Esophagus mucosa (tissue), 1 donor: Measurements from ENCODE around the gene SORT1. TPM values are rescaled to one million over a fixed set of nuclear protein-coding genes. Genes with fewer than 3 reads are reported as not detected.
"Not testable (repeated sequence)": the region's sequence is repeated elsewhere in the genome, so short reads cannot be mapped to it uniquely, and the experiment has no call there.

Experiments used
- ATAC-seq: fragments of 200-7000 bp; cut with Tn5 transposase; one replicate; pipeline ENCODE4 v1.9.1; 2020
- total RNA-seq: library from RNA; stranded (reverse); gene quantifications from one replicate; pipeline ENCODE4 v1.2.4, GENCODE V29; 2023
- donor health status: DM: yes; HTN: yes; CAD: no.

SORT1 gene
- total RNA-seq, 1 donor from 2014 or later, result 60.6 TPM

DNA sequence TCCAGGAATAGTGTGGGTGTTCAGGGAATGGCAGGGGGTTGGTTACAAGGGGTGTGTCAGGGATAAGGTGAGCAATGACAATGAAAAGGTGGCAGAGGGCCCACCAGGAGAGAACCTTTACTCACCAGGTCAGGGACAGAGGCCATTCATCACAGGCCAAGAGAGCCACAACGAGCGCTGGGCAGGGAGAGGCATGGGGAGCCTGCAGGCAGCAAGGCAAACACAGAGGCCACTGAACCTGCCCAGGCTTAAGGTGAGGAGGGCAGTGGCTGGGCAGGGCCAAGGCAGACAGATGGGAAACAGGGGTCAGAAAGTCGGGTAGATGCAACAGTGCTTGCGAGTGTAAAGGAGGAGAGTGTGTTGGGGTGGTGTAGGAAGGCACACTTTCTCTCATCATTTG is 62.6 kb downstream of the SORT1 start:
- no peak for ATAC-seq

DNA sequence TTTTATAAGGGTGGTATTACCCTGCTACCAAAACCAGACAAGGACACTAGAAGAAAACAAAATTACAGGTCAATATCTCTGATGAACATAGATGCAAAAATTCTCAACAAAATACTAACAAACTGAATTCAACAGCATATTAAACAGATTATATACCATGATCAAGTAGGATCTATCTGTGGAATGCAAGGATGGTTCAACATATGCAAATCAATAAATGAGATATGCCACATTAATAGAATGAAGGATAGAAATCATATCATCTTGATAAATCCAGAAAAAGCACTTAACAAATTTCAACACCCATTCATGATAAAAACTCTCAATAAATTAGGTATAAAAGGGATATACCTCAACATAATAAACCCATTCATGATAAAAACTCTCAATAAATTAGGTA is 66.6 kb downstream of the SORT1 start:
- ATAC-seq, result no peak

DNA sequence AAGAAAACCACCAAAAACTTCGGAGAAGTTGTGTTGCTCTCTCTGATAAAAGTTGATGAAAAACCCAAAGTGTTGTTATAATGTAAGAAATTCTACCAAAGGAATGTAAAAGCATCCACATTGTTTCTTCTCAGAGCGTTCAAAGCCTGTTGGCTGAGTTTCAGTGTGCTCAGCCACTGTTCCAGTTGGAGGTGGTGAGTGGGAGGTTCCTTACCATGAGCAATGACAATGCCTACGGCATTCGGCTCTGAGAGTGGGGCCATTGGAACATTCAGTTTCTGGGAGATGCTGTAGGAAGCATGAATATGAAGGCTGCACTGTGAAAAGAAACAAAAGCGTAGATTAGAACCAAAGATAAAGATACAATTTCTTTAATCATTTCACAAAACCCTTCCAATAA is 70.4 kb downstream of the SORT1 start:
- ATAC-seq, result no peak

DNA sequence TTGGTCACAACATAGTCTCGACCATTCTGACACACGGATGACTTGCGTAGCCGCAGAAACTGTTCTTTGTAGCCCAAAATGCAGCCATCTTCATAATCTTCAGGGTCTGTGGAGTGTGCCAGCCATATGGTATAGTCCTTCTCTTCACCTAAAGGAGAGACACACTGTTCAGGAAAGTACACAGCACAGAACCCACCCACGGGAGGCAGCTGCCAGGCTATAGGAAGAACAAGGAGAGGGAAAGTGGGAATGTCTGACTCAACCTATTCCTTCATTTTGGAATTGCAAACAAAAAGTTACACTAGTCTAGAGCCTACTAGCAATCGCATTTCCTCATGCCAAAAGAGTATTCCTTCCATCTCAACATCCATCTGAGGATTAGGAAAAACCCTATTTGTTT is 74.7 kb downstream of the SORT1 start:
- no peak for ATAC-seq

DNA sequence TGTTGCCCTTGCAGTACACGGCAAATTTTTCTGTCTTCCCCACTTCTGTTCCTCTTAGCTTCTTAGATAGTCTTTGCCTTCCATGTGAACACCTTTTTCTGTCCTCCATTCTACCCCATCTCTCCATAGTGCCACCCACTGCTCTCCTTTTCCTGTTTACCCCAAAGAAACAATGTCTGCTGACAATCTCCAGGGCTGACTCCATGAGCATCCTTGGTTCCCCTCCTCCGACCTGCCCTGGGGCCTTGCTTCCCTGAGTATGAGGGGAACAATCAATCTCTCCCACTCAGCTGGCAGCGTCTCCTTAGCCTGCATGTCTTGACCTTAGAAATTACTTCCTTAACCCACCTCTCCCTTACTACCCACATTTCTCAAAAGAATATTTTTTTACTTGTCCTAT is 78.6 kb downstream of the SORT1 start:
- no peak for ATAC-seq

DNA sequence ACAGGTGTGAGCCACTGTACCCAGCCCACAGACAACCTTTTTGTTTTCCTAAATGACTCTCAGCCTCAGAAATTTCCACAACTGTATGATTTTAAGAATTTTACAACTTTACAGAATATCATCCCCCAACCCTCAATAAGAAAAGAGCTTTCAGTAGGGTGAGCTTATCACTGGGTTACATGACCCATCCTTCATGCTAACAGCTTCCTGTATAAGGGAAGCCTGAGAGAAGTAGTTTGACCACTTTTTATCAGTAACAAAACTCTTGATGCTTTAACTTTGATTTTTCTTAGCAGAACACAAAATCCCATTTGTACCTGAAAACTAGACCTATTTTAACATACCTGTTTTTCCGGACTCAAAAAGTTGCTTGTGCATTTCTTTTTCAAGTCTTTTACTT is 81.2 kb downstream of the SORT1 start:
- ATAC-seq, result no peak

DNA sequence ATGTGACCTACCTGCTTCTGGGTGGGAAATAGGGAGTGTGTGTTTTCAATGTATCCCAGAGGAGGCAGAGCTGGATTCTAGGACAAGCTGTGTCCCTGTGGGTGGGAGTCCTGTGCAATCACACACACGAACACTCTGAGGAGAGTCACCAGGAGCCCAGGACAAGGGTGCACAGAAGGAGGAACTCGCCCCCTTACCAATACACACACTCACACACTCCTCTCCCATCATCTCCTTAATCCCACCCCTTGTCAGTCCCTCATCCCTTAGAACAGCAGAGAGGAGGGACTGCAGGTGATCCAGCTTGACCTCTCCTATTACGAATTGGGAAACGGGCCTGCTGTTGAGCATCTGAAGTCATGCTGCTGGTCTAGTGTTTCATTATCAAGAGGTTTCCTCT is 82.4 kb downstream of the SORT1 start:
- no peak for ATAC-seq

DNA sequence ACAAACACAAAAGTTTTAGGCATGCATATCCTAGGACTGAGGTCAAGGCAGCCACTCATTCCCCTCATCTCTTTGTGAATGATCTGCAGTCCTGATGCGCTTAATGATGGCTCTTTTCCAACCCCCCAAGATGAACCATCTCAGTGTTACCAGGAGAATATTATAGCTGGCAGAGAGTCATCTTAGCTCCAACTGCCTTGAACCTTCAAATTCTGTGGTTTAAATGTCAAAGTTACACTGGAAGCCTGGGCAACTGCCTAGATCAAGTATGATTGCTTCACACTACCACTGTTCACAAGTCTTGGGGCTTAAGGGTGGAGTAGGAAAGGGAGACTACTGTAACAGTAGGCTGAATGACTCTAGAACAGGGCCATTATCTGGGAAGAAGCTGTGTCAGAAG is 82.9 kb downstream of the SORT1 start:
- ATAC-seq, result no peak

DNA sequence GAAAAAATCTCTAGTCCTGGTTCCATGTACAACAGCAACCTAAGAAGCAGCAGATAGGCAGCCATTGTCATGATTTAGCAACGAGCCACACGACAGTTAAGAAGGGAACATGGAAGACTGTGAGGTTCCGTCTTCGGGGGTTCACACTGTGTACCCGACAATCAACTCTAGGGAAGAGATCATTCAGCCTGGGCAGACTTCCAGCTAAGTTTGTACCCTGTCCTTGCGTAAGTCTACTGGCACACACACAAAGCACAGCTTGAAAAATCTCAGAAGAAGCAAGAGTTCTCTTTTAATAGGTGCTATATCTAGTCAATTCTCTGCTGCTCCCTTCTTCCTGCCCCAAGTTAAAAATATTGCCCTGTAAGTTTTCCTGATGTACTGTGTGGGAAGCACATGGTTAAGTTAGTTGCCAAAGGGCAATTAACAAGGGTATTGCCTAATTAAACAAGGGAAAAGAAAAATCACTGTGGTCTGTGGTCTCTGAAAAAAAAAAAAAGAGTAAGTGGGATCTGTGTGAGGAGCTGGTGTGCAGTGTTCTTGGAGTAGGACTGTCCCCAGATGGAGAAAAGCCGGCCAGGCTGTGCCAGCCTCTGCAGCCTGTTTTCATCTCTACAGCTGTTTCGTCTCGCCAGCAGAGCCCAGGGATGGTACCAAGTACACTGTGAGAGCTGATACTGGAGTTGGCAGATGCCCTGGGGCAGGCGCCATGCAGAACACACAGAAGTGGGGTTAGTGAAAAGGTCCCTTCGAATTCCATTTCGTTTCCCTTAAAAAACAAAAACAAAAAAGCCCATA is 84.5 kb downstream of the SORT1 start:
- no peak for ATAC-seq

DNA sequence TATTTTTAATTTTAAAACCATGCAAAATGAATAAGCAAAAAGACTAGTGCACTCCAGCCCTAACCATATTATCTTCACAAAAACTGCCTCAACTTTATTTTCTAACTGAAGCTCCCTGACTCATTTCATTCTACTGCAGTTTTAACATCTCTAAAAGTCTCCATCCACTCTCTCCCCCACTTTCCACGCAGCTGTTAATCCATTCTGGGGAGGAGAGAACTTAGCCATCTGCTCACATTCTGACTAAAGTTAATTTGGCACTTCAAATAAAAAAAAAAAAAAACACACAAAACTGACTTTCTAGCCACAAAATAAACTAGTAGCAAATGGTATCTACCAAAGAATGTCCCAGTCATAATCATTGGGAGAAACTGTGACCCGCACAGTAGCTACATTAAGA is 85.5 kb downstream of the SORT1 start:
- no peak for ATAC-seq

DNA sequence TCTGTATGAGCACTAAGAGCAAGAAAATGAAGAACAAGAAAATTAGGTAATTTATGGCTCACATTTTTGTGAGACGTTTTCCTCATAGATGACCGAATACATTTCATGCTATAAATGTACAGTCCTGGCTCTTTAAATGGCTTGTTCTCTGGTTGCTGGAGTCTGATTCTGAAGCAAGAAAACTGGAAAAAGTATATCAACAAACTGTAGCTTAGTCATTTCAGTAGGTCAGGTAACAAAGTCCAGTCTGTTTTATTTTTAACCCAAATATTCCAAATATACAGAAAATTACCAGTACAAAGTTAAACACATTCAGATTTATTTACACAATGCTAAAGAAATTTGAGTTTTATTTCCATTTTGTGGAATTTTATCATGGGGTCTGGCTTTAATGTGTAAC is 88.4 kb downstream of the SORT1 start:
- ATAC-seq, result no peak

DNA sequence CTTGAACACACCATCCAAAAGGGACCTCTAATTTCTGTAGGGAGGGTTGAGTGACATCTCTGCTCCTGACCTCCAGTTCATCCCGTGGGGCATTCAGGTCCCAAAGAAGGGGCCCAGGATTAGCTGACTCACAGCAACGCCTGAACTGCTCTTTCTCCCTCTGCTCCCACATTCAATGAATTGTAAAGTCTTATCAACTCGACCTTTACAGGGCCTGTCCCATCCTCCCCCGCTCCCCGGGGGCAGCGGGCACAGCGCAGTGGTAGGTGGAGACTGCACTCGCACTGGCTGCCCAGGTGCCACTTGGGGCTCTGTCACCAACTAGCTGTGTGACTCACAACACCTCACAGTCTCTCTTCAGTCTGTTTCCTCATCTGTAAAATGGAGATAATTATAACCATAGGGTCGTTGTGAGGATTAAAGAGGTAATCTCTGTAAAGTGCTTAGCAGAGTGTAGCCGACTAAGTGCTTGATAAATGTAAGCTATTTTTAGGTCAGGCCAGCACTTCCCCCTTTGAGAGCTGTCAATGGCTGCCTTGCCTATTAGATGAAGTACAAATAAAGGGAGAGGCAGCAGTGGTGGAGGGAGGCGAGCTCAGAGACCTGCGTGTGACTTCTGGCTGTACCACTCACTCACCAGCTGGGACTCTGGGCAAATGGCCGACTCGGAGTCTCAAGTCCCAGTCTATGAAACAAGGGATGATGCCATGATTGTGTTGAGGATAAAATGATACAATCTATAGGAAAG is 90.3 kb downstream of the SORT1 start:
- no peak for ATAC-seq

DNA sequence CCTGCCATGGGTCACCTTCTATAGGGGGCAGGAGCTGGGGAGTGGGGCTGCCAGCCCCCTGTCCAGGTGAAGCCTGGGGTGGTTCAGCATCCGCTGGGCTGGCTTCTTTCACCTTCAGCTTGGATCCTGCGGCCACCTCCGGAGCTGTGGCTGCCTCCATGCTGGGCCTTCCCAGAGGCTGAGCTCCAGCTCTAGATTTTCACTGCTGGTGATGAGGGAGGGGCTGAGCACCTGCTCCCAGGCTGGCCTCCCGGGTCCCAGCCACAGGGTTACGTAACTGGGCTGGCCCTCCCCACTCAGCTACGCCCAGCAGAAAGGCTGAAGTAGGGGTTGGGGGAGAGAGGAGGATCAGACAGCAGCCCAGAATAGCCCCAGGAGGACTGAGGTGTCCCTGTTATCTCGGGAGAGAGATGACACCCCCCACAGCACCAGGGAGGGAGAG is 90.9 kb downstream of the SORT1 start, which contains the start of gene MYBPHL:
TSS of gene MYBPHL (minus strand) at position 180 of the 442 bp plus-strand sequence. CDS start at position 160, 20 bp downstream.
- peak; percentile 6 for ATAC-seq

DNA sequence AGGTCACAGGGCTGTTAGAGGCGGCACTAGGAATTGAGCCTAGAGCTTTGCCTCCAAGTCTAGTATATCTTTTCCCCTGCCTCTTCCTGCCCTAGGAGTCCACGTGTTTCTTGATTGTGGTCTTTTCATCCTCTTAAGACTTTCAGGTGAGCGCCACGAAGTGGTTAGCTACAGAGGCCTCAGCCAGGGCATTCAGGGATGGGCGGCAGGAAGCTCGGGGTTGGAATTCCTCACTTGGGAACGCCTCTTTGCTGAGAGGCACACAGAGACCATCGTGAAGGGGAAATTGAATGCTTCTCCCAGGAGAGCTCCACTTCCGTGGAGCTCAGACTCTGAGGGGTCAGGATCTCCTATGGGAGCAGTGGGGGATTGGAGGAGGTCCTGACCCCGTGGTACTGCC is 91.7 kb downstream of the SORT1 start:
- not testable (repeated sequence) for ATAC-seq

DNA sequence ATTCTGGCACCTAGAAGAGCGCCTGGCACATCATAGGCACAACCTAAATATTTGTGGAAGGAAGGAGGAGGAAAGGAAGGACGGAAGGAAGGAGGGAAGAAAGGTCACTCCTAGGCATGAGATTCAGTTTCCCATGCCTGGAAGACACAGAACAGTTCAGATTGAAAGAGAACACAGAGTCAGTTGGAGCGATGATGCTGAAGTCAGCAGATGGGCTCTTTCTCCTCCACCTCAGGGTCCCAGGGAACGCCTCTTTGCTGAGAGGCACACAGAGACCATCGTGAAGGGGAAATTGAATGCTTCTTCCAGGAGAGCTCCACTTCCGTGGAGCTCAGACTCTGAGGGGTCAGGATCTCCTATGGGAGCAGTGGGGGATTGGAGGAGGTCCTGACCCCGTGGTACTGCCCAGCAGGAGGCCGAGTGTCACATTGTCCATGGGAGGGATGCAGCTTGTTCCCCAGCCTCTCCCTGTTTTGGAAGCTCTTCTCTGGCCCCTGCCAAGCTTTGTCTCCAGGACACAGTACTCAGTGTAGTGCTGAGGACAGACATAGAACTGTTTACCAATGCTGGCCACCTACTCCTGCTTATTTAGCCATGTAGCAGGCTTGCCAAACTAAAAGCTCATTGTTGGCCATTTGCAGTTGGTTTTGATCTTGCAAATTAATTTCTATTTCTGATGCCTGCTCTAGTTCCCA is 93.3 kb downstream of the SORT1 start:
- ATAC-seq, result no peak

DNA sequence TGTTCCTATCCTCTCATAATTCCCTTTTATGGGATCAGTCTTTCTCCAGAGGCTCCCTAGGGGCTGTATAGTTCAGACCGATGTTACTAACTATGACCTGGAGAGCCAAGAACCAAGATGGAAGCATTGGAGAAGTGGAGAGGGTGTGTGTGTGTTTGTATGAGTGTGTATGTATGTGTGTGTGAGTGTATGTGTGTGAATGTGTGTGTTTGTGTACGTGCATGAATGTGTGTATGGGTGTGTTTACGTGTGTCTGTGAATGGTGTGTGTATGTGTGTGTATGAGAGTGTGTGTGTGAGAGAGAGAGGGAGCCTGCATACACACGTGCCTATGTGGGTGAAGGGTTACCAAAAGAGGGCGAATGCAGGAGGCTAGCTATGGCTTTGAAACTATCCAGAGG is 95.8 kb downstream of the SORT1 start:
- ATAC-seq, result no peak

DNA sequence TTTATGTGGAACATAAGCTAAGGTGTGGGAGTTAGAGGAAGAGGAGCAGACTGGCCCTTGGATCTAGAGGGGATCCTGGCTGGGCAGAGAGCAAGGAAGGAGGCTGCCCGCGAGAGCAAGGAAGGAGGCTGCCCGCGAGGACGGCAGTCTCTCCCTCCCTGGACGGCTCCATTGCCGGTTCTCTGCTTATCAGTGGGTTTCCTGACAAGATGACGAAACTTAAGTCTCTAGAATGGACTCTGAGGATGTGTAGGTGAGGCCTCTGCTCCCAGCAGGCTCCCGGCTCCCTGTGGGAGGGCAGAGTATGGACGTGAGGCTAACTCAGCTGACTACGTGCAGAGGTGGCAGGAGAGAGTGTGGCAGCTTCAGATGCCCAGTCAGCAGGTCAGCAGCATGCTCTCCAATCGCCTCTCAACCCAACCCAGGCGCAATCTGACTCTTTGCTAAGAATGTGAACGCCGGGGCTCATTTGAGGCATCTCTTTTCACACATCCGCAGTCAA is 97.0 kb downstream of the SORT1 start:
- no peak for ATAC-seq

DNA sequence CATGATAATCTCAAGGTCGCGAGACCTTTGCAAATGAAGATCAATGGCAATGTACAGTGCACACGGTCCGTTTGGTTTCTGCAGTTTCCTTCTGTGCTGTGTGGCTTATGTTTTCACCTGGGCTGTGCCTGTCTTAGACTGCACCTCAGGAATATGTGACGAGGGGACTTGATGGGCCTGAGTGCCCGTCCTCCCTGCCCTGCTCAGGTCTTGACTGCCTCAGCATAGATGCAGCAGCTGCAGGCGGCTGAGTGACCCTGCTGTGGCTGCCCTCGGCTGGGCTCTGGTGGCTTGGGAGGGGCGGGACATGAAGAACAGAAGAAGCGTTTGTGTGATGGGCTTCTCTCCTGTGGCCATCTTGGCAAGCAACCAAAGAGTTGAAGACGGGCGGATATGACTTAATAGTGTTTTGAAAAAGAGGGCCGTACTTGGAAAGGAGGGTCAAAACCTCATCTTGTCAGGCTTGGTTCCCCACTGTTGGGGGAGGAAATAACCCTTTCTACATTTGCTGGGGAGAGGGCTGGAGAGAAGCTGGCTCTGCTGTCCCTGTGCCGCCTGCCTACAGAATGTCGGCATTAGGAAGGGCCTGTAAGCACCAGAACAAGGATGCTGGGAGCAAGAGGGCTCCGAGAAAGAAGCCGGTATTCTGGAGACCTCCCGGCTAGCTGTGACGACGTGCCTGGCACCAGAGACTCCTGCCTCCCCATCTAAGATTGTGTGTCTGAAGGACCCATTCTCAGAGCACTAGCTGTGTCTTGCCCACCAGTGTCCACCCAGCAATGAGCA is 98.0 kb downstream of the SORT1 start:
- no peak for ATAC-seq

DNA sequence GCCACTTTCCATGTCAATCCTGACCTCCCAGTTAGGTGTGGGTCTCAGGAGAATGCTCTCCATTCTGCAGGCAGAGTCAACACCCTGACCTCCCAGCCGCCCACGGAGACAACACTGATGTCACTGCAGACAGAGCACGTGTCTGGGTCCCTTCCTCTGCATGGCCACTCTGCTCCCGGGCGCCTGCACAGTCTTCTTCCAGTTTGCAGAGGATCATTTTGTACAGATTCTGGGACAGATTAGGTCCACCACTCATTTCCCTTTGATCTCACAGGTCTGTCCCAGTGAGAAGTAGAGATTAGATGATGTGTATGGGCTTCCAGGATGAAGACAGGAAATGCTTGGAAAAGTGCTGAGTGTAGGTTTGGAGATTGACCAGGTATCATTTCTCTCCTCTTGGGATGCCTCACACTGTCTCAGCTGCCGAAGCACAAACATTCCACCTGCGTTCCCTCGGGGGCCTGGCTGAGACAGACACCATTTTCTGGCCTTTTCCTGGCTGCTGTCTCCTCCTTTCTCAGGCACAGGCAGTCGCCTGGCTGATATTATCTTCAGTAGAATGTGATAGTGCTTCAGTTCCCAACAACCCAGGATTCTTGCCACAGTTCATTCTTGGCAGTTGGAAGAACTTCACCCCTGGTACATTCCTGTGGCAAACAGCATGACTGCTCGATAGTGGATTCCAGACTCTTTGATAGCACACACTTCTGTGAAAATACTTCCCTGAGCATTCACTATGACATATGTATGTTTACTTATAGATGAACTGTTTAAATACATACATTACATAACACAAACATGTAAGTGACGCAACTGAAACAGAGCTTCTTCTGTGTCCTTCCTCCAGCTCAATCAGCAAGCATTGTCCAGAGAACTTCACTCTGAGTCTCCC is 98.8 kb downstream of the SORT1 start:
- ATAC-seq, result no peak

DNA sequence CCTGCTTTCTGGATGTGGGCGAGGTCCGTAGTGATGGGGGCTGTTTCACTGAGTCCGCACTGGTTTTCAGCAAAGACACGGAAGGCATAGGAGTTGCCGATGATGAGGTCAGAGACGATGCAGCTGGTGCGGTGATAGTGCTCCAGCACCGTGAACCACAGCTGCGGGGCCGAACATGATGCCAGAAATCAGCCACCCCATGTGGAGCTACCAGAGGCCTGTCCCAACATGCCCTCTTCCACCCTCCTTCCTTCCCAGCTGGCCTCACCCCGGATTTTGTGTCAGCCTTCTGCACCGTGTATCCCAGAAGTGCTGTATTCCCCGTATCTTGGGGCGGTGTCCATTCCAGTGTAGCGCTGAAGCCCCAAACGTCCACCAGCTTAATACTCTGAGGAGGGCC is 100.9 kb downstream of the SORT1 start:
- peak; percentile 58 for ATAC-seq

DNA sequence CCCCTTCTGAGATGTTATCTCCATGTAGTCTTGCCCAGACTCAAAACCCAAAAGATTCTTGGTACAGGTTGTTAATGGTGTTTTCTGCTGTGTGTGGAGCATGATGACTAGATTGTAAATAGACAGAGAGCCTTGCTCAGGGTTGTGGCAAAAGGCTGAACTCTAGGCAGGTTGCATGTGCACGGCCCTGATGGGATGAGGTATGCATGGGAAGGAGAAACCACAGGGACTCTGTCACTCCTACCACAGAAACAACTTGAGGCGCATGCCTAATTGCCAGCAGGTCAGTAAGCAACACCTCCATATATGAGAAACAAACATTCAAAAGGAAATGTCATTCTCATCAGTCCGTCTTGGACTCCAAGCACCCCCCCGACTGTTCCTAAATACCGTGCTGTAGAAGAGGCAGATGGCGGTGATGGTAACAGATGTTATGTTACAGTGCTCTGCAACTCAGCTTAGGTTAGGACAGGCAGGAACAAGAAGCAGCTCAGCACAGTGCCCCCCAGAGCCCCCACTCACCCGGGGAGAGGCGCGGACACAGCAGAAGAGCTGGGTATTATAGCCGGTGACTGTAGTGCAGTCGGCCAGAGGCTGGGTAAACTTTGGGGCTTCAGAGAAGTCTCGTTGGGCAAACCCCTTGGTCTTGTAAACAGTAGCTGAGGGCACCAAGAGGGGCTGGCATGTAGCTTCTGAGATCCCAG is 101.9 kb downstream of the SORT1 start:
- ATAC-seq, result no peak
